GM21619 (cell line): Measurements from ENCODE around the gene PCDHB8.
"Not testable (repeated sequence)": the region's sequence is repeated elsewhere in the genome, so short reads cannot be mapped to it uniquely, and the experiment has no call there.

ENCODE experiments used
- ATAC-seq: cut with Tn5 transposase; IDR thresholded peaks from one replicate; pipeline ENCODE4 v1.9.1; 2021; ENCODE audit not compliant: unreplicated experiment

PCDHB8 gene

DNA sequence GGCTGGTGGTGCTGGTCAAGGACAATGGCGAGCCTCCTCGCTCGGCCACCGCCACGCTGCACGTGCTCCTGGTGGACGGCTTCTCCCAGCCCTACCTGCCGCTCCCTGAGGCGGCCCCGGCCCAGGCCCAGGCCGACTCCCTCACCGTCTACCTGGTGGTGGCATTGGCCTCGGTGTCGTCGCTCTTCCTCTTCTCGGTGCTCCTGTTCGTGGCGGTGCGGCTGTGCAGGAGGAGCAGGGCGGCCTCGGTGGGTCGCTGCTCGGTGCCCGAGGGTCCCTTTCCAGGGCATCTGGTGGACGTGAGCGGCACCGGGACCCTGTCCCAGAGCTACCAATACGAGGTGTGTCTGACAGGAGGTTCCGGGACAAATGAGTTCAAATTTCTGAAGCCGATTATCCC, 47.8 kb downstream of the PCDHB8 start:
- not testable (repeated sequence) for ATAC-seq
